ENCODE measurements around the gene CLASP2.
"Not testable (repeated sequence)": the region's sequence is repeated elsewhere in the genome, so short reads cannot be mapped to it uniquely, and the experiment has no call there.

Gene CLASP2

DNA sequence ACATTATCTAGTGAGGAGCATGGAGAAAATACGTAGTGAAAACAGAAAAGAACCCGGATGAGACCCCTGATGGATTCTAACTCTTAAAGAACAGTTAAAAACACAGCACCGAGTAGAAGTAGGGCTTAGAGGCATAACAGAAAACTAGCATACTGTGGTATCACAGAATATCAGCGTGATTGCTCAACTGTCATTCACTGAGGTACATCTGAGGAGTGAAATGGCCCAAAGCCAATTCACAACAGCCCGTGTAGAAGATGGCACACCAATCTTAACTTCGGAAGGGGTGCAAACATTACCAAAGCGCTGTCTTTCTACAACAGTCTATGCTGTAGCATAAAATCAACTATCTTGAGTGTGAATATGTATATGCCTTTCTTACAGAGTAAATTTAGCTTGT, 1.8 kb downstream of the CLASP2 start:
- DNase-seq (no peak), ATAC-seq (no peak)
- Mint-ChIP-seq H3K4me3 (peak overlapping the region in 1 of 2 donors; percentile 91), H3K4me1 (no peaks in the 10 kb centered on the region), H3K9me3 (no peaks in the 10 kb centered on the region), H3K27me3 (no peaks in the 10 kb centered on the region), H3K27ac (no peak overlapping the region)

GRCh38 chr3:33711100-33711499, 7.0 kb downstream of the CLASP2 start:
- Mint-ChIP-seq H3K4me1 (peaks cover 16% of the 10 kb centered on the region), H3K4me3 (no peak overlapping the region), H3K27ac (no peak overlapping the region), H3K27me3 (no peaks in the 10 kb centered on the region), H3K9me3 (peaks cover 0 to 4% of the 10 kb centered on the region in 2 donors)
- ATAC-seq (no peak), DNase-seq (no peak)

DNA sequence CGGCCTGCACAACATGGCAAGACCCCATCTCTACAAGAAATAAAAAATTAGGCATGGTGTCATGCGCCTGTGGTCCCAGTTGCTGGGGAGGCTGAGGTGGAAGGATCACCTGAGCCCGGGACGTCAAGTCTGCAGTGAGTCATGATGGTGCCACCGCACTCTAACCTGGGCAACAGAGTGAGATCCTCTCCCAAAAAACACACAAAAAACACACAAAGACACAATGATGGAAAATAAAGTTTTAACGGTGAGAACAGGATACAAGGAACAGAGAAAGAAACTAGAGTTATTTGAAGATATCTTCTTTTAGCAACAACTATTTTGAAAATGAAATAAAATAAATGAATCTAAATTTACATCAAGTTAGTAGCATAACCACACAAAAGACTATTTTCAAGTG, 12.0 kb downstream of the CLASP2 start:
- no peak for DNase-seq
- Mint-ChIP-seq H3K27ac (no peak overlapping the region), H3K4me1 (peaks cover 16% of the 10 kb centered on the region), H3K27me3 (no peaks in the 10 kb centered on the region), H3K4me3 (no peak overlapping the region), H3K9me3 (peaks cover 8 to 14% of the 10 kb centered on the region in 2 donors)
- no peak for ATAC-seq

- peaks cover 8 to 14% of the 10 kb centered on the region in 2 donors for H3K9me3 Mint-ChIP-seq
- ATAC-seq (peak; percentile 71), DNase-seq (no peak)
- H3K4me3 Mint-ChIP-seq: no peak overlapping the region
- H3K27ac Mint-ChIP-seq: no peak overlapping the region
- no peaks in the 10 kb centered on the region for H3K27me3 Mint-ChIP-seq
- peaks cover 16% of the 10 kb centered on the region for H3K4me1 Mint-ChIP-seq
These were observed 13.2 kb downstream of the CLASP2 start for GRCh38 chr3:33704891-33705290.

- no peak overlapping the region for H3K4me3 Mint-ChIP-seq
- H3K9me3 Mint-ChIP-seq: peaks cover 14 to 19% of the 10 kb centered on the region in 2 donors
- ATAC-seq: no peak
- no peak overlapping the region for H3K27ac Mint-ChIP-seq
- peaks cover 16% of the 10 kb centered on the region for H3K4me1 Mint-ChIP-seq
- no peak for DNase-seq
- H3K27me3 Mint-ChIP-seq: no peaks in the 10 kb centered on the region
These were observed 18.8 kb downstream of the CLASP2 start for GRCh38 chr3:33699275-33699674.

GRCh38 chr3:33694944-33695343, 23.1 kb downstream of the CLASP2 start:
- Mint-ChIP-seq H3K4me1 (peaks cover 27% of the 10 kb centered on the region), H3K4me3 (no peak overlapping the region), H3K27me3 (no peaks in the 10 kb centered on the region), H3K27ac (peak overlapping the region in 1 of 2 donors; percentile 38), H3K9me3 (peaks cover 7 to 8% of the 10 kb centered on the region in 2 donors)
- no peak for ATAC-seq
- DNase-seq: no peak

GRCh38 chr3:33690341-33690740, 27.7 kb downstream of the CLASP2 start:
- peaks cover 11% of the 10 kb centered on the region for H3K4me1 Mint-ChIP-seq
- no peak overlapping the region for H3K4me3 Mint-ChIP-seq
- H3K27me3 Mint-ChIP-seq: no peaks in the 10 kb centered on the region
- peak; percentile 56 for ATAC-seq
- DNase-seq: no peak
- H3K27ac Mint-ChIP-seq: no peak overlapping the region
- no peaks in the 10 kb centered on the region for H3K9me3 Mint-ChIP-seq

DNA sequence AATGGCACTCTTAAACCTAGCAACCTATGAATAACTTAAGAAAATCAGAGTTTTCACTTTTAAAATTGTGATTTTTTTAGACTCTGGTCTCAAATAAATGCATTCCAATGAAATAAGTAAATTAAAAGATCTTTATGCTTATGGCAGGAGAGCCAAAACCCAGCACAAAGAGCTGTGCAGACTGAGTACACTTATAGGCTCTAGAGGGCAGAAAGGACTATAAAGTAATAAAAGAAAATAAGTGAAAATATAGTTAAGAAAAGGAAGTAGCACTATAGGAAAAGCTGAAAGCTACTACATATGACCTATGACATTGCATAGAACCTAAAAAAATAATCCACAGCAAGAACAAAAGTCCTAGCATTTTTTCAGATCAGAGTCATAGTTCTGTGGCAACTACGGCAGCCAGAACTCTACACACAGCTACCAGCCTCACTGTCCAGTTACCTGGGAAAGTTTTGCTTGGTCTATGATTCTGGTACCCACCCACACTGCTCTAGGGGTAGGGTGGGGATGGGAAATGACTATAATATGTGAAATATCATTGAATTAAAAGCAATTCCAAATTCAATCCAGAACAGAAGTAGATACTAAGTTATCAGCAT, 30.5 kb downstream of the CLASP2 start:
- DNase-seq (no peak), ATAC-seq (no peak)
- Mint-ChIP-seq H3K4me3 (no peak overlapping the region), H3K9me3 (no peaks in the 10 kb centered on the region), H3K27ac (no peak overlapping the region), H3K4me1 (no peaks in the 10 kb centered on the region), H3K27me3 (no peaks in the 10 kb centered on the region)

DNA sequence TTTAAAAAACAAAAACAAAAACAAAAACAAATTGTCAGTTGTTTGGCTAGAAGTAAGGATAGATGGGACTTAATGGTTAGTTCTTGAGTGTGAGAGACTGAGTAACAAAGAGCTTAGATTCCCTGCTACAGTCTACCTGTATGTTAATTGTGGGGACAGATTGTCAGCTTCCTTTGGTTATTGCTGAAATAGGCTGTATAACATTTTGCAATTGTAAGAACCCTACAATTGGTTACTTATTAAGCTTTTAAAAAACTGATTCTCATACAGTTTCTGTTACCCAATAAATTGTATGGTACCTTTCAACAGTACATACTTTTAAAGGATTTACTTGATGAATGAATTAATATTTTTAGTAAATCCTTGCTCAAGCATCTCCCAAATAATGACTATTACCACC, 35.3 kb downstream of the CLASP2 start:
- Mint-ChIP-seq H3K27me3 (no peaks in the 10 kb centered on the region), H3K4me3 (no peak overlapping the region), H3K9me3 (peaks cover 4 to 16% of the 10 kb centered on the region in 2 donors), H3K4me1 (no peaks in the 10 kb centered on the region), H3K27ac (no peak overlapping the region)
- ATAC-seq (no peak), DNase-seq (no peak)

- no peaks in the 10 kb centered on the region for H3K4me1 Mint-ChIP-seq
- ATAC-seq: no peak
- no peaks in the 10 kb centered on the region for H3K27me3 Mint-ChIP-seq
- DNase-seq: no peak
- peaks cover 4 to 19% of the 10 kb centered on the region in 2 donors for H3K9me3 Mint-ChIP-seq
- no peak overlapping the region for H3K27ac Mint-ChIP-seq
- no peak overlapping the region for H3K4me3 Mint-ChIP-seq
These were observed 36.4 kb downstream of the CLASP2 start for GRCh38 chr3:33681667-33682066.

DNA sequence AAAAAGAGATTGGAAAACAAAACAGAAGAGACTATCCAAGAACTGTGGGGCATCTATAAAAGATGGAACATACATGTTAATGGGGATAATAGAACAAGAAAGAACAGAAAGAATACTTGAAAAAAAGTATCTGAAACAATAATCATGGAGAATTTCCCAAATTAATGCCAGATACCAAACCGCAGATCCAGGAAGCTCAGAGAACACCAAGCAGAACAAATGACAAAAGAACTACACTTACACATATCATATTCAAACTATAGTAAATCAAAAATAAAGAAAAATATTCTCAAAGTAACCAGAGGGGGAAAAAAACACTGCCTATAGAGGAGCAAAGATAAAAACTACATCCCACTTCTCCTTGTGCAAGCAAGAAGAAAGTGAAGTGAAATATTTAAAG, 40.0 kb downstream of the CLASP2 start:
- Mint-ChIP-seq H3K27me3 (no peaks in the 10 kb centered on the region), H3K4me1 (no peaks in the 10 kb centered on the region), H3K4me3 (no peak overlapping the region), H3K9me3 (peaks cover 4 to 19% of the 10 kb centered on the region in 2 donors), H3K27ac (no peak overlapping the region)
- DNase-seq (no peak), ATAC-seq (no peak)

DNA sequence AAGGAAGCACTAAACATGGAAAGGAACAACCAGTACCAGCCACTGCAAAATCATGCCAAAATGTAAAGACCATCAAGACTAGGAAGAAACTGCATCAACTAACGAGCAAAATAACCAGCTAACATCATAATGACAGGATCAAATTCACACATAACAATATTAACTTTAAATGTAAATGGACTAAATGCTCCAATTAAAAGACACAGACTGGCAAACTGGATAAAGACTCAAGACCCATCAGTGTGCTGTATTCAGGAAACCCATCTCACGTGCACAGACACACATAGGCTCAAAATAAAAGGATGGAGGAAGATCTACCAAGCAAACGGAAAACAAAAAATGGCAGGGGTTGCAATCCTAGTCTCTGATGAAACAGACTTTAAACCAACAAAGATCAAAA, 44.6 kb downstream of the CLASP2 start:
- H3K9me3 Mint-ChIP-seq, H3K27me3 Mint-ChIP-seq, H3K4me1 Mint-ChIP-seq, ATAC-seq, DNase-seq, H3K27ac Mint-ChIP-seq, H3K4me3 Mint-ChIP-seq: not testable (repeated sequence)

DNA sequence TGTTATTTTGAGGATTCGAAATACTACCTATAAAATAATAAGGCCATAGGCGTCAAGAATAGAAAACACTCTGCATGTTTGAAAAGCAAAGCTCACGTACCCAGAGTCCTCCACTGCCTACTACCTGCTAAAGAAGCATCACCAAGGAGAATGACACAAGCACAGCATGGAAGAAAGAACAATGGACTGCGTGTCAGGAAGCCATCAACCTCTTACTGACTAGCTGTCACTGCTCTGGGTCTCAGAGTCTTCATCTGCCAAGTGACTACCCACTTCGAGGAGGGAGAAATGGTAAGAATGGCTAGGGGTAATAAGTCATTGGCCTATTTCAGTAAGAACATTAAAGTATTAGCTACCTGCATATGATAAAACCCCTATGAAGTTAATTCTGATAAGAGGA, 49.4 kb downstream of the CLASP2 start:
- no peak overlapping the region for H3K4me3 Mint-ChIP-seq
- H3K27me3 Mint-ChIP-seq: no peaks in the 10 kb centered on the region
- no peaks in the 10 kb centered on the region for H3K9me3 Mint-ChIP-seq
- no peak for ATAC-seq
- H3K27ac Mint-ChIP-seq: peak overlapping the region in 1 of 2 donors; percentile 46
- no peak for DNase-seq
- no peaks in the 10 kb centered on the region for H3K4me1 Mint-ChIP-seq

DNA sequence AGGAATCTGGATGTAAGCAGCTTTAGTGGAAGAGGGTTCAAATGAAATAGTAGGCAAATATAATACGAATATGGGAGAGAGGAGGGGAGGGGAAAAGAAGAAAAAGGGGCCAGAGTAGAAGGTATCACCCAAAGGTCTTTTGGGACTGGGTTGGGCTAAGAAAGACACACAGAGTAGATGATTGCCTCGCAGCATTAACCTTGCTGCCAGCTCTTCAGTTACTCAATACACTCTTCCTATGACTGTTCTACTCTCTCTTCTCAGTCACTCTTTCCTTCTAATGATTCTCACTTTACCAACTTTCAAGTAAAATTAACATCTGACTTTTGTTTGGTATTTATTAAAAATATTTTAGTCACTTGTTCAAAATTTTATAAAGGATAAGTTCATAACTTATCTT, 52.8 kb downstream of the CLASP2 start:
- DNase-seq (no peak), ATAC-seq (peak; percentile 66)
- H3K4me1 Mint-ChIP-seq: peaks cover 2% of the 10 kb centered on the region
- H3K4me3 Mint-ChIP-seq: no peak overlapping the region
- no peak overlapping the region for H3K27ac Mint-ChIP-seq
- H3K27me3 Mint-ChIP-seq: no peaks in the 10 kb centered on the region
- no peaks in the 10 kb centered on the region for H3K9me3 Mint-ChIP-seq

- Mint-ChIP-seq H3K4me3 (no peak overlapping the region), H3K9me3 (no peaks in the 10 kb centered on the region), H3K4me1 (peaks cover 13% of the 10 kb centered on the region), H3K27ac (no peak overlapping the region), H3K27me3 (no peaks in the 10 kb centered on the region)
- DNase-seq (no peak), ATAC-seq (peak; percentile 53)
These were observed 53.9 kb downstream of the CLASP2 start for GRCh38 chr3:33664195-33664594.

DNA sequence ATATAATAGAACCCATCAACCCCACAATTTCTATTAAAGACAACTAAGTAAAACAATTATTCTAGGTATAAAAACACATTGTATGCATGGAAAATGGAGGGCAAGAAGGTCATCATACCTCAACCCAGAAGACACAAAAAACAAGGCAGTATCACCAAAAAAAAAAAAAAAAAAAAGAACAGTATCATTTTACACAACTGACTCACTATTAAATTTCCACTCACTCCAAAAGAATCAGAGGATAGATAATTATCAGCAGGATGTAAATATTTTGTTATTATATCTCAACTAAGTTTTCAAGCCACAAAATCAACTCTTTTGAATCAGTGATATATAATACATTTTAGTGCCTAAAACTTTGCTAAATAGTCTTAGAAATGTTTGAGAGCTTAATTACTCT, 55.0 kb downstream of the CLASP2 start:
- no peak overlapping the region for H3K27ac Mint-ChIP-seq
- H3K4me1 Mint-ChIP-seq: peaks cover 23% of the 10 kb centered on the region

DNA sequence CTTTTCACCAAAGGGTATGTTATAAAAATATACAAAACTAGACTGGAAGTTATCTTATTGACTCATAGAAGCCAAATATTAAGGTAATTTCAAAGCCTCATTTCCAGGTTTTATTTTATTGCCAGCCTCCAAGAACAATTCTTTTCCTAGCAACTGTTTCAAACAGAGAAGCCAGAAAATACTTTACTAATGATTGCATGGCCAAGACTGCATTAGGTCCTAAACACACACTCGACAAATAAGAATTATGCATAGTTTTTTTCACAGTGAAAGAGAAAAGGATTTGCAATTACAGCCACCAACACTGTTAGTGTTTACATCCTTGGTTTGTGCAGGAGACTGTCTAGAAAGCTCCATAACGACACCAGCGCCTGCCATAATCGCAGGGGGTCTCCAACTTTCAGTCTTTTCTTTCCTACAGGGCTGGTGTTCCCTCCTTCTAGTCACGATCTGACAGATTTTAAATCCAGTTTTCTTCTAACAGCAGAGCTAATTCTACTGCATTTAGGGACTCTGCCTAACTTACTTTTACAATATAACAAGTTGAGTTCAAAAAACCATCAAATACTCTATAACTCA, 58.1 kb downstream of the CLASP2 start:
- Mint-ChIP-seq H3K27me3 (no peaks in the 10 kb centered on the region), H3K4me3 (peak overlapping the region in 1 of 2 donors; percentile 74), H3K4me1 (peaks cover 23% of the 10 kb centered on the region), H3K27ac (no peak overlapping the region), H3K9me3 (no peaks in the 10 kb centered on the region)
- no peak for DNase-seq
- no peak for ATAC-seq

More for the DNA sequence above, 55.0 kb downstream of the CLASP2 start:
- Mint-ChIP-seq H3K27me3 (no peaks in the 10 kb centered on the region), H3K9me3 (no peaks in the 10 kb centered on the region), H3K4me3 (no peak overlapping the region)
- no peak for DNase-seq
- ATAC-seq: no peak

All from stimulated activated naive CD8-positive, alpha-beta T cell treated with anti-CD3 and anti-CD28 coated beads, Interleukin-15, amount 100 ng/mL, for 72 hours (primary cell).